RPMI8226 (cell line): Measurements from ENCODE around the gene HNRNPUL1.
"Not testable (repeated sequence)": the region's sequence is repeated elsewhere in the genome, so short reads cannot be mapped to it uniquely, and the experiment has no call there.

ENCODE experiments used
- DNase-seq: peaks from one replicate; pipeline ENCODE4 v3.0.0-alpha.2; 2015

Gene HNRNPUL1

DNA sequence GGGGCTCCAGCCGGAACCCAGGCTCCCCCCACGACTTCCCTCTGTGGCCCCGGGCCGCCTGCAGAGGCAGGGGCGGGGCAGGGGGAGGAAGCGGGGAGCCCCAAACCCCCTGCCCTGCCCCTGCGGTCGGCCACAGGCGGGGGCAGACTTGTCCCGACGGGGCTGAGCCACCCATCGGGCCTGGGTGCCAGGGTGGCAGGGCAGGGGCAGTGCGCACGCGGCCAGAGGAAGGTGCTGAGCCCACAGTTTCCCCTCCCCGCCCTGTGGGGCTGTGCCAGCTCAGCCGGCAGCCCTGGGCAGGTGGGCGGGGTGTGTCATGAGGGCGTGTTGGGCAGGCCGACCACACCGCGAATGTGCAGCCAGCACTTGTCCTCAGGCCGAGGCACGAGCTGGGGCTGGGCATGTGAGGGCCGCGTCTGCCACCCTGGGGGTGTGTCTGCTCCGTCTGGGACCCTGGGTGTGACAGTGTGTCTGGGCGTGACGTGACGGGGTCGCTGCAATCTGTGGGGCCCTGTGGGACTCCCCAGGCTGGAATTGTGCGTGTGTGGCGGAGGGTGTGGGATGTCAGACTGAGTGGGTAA, 63.5 kb downstream of the HNRNPUL1 start:
- peak; percentile 95 for DNase-seq

DNA sequence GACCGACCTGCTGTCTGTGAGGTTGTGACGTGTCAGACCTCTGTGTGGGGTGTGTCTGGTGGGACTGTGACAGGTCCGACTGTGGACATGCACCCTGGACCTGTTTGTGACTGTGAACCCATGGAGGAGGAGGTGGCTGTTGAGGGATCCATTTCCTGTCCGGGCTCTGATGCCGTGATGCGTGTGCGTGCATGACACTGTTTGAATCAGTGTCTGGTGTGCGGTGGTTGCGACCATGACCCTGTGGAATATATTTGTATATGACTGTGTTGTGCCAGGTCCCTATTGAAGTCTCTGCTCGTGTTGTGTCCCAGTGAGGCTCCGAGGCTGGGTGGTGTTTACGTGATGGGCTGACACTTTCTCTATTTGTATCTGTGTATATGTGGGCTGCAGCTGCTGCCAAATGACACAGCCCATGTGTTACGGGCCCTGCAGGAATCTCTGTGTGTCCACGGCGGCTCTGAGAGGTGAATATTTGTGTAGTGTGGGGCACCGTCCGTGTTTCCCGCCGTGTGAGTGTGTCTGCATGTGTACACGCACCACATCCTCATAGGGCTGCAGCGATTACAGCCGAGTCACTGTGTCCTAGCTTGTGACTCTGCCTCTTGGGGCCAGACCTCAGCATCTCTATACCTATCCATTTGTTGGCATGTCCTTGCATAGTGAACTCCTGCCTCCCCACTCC, 64.1 kb downstream of the HNRNPUL1 start:
- DNase-seq: no peak

DNA sequence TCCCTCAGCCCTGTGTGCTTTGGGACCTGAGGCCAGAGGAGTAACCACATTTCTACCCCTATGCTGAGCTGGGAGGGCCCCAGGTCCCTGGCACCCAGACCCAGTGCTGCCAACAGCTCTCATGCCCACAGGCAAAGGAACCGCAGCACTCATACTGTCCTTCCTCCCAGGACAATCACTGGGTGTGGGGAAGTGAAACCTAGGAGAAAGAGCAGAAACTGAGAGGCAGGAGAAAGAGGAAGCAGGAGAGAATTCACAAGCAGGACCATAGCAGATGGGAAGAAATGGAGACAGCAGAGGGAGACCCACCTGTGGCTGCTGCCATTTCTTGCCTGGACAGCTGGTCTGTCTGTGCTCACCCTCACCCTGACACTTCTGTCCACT, 64.7 kb downstream of the HNRNPUL1 start:
- peak; percentile 77 for DNase-seq

DNA sequence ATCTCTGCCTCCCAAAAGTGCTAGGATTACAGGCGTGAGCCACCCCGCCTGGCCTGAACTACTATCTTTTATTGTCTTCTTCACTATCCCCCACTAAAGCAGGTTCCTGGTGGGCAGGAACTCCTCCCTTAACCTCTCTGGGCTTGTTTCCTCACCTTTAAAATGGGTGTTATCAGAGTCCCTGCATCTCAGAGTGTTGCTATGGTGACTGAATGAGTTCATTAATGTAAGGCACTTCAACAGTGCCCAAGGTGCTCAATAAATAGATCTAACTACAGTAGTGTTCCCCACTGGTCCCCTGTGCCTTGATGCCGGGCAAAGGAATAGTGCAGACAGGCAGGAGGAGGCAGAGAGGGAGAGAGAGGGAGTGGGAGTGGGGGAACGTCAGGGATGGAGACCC, 66.3 kb downstream of the HNRNPUL1 start:
- DNase-seq: no peak

DNA sequence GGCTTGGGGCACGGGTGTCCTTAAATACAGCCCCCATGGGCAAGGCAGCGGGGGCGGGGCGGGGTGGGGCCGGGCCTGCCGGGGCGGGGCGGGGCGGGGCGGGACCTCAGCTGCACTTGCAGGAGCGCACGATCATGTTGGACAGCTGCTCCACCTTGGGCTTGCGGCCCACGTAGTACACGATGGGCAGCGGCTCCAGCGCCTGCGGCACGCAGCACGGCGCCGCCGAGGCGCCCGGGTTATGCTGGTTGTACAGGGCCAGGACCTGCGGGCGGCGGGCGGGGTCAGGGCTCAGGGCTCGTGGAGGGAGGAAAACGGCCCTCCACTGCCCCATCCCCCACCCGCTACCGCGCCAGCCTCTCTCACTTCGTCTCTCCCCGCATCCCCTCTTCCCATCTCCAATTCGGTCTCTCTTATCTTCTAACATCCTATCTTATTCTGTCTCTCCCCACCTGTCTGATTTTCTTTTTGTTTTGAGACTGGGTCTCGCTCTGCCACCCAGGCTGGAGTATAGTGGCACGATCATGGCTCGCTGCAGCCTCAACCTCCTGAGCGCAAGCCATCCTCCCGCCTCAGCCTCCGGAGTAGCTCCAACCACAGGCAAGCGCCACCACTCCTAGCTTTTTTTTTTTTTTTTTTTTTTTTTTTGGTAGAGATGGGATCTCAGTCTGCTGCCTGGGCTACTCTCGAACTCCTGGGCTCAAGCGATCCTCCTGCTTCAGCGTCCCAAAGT, 66.9 kb downstream of the HNRNPUL1 start:
- DNase-seq: no peak

DNA sequence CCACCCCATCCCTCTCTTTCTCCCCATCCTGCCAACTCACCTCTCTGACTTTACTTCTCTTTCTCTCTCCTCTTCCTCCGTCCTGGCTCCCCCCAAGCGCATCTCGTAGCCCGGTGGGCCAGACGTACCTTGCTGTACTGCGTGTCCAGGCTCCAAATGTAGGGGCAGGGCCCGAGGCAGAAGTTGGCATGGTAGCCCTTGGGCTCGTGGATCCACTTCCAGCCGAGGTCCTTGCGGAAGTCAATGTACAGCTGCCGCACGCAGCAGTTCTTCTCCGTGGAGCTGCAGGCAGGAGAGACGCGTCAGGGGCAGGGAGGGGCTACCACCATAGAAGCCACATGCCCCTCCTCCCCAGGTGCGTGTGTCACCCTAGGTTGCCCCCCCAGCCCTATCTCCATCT, 67.8 kb downstream of the HNRNPUL1 start:
- DNase-seq: no peak

DNA sequence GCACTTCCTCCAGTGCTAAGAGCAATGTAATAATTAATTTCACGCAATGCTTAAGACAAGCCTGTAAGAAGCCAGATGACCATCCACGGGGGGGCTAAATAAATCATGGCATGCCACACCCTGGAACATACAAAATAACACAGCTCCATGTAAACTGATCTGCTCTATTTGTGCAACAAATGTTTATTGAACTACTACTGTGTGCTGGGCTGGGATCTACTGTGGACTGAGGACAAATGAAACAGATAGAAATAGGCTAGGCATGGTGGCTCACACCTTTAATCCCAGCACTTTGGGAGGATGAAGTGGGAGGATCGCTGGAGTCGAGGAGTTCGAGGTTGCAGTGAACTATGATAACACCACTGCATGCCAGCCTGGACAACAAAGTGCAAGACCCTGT, 68.3 kb downstream of the HNRNPUL1 start:
- DNase-seq: no peak

DNA sequence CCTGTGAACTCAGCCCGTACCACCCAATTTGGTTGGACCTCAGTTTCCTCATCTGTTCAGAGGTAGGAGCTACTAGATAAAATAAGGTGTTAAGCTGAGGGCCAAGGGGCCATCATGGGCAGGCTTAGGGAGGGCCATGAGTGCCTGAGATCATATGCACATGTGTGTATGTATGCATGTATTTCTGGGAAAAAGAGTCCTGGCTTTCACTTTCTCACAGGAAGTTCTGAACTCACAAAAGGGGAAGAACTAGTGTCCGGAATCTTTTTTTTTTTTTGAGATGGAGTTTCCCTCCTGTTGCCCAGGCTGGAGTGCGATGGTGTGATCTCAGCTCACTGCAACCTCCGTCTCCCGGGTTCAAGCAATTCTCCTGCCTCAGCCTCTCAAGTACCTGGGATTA, 70.6 kb downstream of the HNRNPUL1 start:
- DNase-seq: no peak

DNA sequence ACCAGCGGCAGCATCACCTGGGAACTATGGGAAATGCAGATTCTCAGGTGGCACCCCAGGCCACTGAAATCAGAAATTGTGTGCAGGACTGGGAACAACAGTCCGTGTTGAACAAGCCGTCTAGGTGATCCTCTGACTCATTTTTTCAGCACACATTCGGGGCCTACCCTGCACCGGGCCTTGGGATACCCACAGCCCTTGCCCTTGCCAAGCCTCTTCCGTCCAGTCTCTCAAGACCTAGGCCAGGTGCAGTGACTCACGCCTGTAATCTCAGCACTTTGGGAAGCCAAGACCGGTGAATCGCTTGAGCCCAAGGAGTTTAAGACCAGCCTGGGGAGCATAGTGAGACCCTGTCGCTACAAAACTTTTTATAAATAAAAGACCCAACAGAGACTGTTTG, 71.3 kb downstream of the HNRNPUL1 start:
- no peak for DNase-seq

DNA sequence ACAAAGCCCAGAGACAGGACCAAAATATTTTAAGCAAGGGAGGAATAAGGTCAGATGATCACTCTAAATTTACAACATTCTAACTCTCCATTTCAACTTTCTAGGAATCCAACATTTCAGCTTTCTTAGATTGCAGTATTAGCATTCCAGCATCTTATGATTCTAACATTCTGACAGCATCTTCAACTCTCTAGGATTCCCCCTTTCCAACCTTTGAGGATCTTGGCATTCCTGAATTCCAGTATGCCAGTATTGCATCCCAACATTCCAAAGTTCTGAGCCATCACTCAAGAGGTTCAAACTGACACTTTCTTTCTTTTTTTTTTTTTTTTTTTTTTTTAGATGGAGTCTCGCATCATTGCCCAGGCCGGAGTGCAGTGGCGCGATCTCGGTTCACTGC, 75.8 kb downstream of the HNRNPUL1 start:
- no peak for DNase-seq

DNA sequence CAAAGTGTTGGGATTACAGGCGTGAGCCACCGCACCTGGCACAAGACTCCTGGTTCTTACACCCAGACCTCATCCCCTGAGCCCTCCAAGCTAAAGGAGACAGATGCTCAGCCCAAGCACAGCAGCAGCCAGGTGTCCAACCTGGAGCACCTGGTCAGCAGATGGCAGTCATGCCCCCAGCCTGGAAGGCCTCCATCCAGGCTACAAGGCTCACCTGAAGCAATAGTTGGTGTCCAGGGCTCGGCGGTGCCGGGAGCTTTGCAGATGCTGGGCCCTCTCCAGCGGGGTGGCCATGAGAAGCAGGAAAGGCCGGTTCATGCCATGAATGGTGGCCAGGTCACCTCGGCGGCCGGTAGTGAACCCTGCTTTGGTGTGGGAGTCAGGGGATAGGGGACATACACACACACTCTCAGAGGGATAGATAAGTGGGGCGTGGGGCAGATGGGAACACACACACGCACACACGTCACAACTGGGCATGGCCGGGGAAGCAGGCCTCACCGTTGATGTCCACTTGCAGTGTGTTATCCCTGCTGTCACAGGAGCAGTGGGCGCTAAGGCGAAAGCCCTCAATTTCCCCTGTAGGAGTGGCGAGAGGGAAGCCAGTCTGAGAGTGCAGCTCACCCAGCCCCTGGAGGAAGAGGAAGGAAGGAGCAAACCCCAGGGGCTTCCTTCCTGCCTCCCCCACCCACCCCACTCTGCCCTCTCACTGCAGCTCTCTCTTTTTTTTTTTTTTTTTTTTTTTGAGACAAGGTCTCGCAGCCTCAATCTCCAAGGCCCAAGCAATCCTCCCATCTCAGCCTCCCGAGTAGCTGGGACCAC, 77.7 kb downstream of the HNRNPUL1 start:
- DNase-seq: no peak

DNA sequence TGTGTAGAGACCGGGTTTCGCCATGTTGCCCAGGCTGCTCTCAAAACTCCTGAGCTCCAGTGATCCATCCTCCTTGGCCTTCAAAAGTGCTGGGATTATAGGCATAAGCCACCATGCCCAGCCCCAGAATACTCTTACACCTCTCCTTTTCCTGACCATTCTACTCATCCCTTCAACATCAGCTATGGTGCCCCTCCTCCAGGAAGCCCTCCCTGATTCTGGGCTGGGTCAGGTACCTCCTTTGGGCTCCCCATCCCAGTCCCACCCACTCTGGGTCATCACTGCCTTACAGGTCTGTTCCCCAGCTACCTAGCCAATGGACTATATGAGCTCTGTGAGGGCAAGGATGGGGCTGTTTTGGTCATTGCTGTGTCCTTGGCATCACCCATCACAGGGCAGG, 80.0 kb downstream of the HNRNPUL1 start:
- no peak for DNase-seq

DNA sequence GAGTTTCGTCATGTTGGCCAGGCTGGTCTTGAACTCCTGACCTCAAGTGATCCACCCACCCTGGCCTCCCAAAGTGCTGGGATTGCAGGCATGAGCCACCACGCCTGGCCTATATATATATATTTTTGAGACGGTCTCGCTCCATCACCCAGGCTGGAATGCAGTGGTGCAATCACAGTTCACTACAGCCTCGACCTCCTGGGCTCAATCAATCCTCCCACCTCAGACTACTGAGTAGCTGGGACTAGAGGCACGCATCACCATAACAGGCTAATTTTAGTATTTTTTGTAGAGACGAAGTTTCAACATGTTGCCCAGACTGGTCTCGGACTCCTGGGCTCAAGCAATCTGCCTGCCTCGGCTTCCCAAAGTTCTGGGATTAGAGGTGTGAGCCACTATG, 82.7 kb downstream of the HNRNPUL1 start:
- DNase-seq: not testable (repeated sequence)

DNA sequence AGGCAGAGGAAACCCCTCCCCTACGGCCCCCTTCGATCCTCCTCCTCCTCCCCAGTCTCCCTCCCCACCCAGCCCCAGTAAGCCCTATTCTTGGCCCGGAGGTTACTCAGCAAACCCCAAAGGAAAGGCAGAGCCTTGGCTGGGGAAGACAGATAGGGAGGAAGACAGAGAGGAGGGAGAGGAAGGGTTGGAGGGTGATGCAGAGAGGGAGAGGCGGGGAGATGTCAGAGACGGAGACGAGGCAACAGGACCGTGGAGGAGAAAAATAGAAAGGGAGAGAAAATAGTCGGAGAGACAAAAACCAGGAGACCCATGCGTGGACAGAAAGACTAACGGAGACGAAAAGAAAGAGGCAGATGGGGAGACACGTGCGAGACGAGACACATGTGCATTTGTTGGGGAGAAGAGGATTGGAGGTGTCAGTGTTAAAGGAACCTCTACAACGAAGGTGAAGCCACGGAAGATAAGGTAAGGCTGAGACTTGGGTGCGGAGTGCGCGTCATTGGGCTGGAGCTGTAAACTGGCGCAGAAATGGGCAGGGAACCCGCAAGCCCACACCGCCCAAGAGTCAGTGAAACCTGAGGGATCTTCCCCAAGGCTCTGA, 86.7 kb downstream of the HNRNPUL1 start:
- DNase-seq: no peak

DNA sequence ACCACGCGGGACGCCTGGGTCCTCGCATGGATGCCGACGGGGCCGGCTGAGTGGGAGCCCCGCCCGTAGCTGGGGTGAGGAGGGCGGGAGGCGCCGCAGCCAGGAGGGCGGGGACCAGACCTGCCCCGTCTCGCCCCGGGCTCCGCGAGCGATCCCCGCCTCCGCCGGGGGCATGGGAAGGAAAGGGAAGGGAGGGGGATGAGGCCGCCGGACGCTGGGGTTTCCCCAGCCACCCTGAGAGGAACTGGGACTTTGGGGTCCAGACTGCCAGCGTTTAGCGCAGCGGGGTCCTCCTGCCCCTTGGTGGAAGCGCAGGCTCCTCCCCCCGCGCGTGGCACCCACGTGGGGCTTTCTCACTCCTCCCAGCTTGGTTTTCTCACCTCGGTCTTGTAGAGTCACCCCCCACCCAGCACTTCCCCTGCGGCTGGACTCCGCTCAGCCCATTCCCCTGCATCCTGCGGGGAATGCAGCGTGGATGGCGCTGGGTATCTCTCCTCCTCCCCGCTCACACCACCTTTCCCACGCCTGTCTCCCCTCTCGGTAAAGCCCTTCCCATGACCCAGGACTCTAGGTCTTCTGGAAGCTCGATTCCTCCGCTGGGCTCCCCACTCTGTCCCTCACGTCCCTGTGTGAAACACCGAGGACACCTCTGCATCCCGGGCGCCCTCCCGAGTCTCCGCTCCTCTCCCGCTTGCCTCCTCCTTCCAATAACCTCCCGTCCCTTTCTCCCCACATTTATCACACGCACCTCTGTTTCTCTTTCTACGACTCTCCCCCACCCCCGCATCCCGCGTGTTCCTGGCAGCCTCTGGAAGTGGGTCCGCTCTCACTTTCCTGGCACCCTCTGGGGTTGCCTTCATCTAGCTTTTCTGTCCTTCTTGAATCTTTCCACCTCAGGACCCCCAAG, 87.4 kb downstream of the HNRNPUL1 start:
- peak; percentile 69 for DNase-seq

DNA sequence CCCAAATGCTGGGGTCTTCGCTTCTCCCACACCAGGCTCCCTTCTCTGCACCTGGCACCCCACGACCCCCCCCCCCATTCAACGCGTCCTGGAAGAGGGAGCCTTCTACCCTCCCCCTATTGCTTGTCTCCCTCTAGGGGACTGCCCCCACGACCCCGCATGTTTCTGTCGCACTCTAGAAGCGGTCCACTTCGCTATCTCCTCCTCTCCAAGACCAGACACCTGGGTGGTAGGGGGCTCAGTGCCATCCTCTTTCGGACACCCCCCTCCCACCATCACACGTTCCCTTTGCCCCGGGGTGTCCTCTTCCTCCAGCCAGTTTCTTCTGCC, 88.1 kb downstream of the HNRNPUL1 start:
- DNase-seq: no peak

DNA sequence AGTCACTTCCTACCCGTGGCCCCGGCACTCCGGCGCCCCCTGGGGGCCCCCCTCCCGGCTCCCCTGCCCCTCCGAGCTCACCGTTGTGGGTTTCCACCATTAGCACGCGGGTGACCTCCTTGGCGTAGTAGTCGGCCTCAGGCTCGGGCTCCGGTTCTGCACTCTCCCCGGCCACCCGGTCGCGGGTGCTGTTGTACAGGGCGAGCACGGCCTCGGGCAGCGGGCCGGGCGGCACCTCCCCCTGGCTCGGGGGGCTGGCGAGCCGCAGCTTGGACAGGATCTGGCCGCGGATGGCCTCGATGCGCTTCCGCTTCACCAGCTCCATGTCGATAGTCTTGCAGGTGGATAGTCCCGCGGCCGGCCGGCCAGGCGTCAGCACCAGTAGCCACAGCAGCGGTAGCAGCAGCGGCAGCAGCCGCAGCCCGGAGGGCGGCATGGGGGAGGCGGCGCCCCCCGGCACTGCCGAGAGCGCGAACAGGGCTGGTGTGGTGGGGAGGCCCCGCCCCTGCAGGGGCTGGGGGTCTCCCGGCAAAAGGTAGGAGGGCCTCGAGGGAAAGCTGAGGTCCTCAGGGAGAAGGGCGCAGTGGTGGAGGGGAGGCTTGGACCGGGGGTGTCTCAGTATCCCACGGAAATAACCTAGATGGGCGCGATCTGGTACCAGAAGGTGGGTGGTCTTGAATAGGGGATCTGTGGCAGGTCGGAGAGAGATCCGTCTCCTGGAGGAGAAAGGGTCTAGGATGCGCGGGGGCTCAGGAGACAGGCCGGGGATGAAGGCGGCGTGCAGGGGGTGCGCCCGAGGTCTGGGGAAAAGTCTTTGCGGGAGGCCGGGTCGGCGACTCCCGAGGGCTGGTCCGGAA, 88.7 kb downstream of the HNRNPUL1 start:
- DNase-seq: peak; percentile 79

DNA sequence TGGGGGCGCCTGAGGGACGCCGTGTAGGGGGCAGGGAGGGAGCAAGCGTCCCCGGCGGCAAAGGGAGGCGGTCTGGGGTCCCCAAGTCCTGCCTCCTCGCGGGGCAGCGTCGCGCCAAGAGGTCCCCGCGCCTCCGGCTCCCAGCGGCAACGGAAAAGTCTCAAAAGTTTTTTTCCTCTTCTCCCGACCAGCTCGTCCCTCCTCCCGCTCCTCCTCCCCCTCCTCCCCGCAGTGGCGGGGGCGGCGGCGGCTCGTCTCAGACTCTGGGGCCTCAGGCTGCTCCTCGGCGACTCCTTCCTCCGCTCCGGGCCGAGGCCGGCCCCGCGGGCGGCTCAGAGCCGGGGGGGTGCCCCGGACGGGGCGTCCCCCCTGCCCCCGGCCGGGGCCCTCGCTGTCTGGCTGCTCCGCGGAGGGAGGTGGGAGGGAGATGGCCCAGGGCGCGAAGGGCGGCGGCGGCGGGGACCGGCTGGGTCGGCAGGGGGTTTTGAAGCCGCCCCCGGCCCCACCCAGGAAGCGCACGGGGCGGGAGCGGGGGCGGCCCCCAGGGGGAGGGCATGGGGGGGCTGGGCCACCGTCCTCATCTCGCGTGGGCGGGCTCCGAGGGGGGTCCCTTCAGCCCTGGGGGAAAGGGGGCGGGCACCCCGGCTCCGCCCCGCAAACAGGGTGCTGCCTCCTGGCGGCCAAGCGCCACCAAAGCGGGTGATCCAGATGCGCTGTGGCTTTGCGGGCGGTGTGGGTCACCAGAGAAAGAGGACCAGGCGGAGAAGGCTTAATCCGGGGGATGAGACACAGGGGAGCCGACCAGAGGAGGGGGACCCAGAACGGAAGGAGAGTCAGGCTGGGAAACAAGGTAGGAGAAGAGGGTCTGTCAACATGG, 89.5 kb downstream of the HNRNPUL1 start, which contains the start of gene TGFB1:
TSS of gene TGFB1 (minus strand) at position 457 of the 877 bp plus-strand sequence. CDS start 878 bp downstream, outside the sequence.
- peak; percentile 86 for DNase-seq

DNA sequence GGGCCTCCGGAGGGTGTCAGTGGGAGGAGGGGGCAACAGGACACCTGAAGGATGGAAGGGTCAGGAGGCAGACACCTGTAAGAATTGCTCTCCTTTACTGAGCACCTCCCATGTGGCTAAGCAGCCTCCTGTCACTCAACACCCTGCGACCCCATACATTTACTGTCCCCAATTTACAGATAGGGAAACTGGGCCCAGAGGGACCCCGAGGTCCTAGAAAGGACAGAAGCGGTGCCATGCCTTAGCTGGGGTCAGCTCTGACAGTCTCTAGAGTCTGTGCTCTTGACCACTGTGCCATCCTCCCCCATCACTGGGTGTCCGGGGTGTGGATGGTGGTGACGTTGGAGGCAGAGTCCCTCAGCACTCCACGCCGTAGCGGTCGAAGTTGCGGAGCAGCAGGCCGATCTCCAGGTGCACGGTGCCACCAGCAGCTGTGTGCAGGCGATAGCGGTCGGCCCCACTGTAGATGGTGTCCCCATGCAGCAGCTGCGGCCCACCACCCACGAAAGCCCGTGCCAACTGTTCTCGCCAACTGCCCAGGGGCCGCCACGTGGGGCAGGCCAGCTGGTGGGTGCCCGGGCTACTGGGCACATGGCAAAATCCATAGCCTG, 90.3 kb downstream of the HNRNPUL1 start:
- no peak for DNase-seq
